ENCODE measurements around the gene EXOC4. TPM values are rescaled to one million over a fixed set of nuclear protein-coding genes. Genes with fewer than 3 reads are reported as not detected.

EXOC4 gene
- total and polyA plus RNA-seq, 7 donors: 16.4 to 76.7 (median 50.7) TPM

GRCh38 chr7:133958822-133959221 lies 705.9 kb downstream of the EXOC4 start:
- TF ChIP-seq POLR2A (IDR thresholded peaks at IDR 0.05) (no peak), POLR2AphosphoS5 (IDR thresholded peaks at IDR 0.05) (no peak), CTCF (IDR thresholded peaks at IDR 0.05) (no peak), EP300 (IDR thresholded peaks at IDR 0.05) (no peak)
- Histone ChIP-seq H3K4me1 (no peaks in the 10 kb centered on the region), H3K9me3 (no peaks in the 10 kb centered on the region), H3K27ac (no peak overlapping the region), H3K27me3 (no peaks in the 10 kb centered on the region), H3K4me3 (no peak overlapping the region), H3K36me3 (no peaks in the 10 kb centered on the region)
- DNase-seq: no peak
- intact Hi-C loops (cut with DNase I): no loop called here
- 94% methylated on average over 1 of the region's 1 CpG for WGBS, 2 donors

- no peak for DNase-seq
- no peaks in the 10 kb centered on the region for H3K9me3 ChIP-seq
- no peaks in the 10 kb centered on the region for H3K27me3 ChIP-seq
- H3K4me3 ChIP-seq: no peak overlapping the region
- intact Hi-C loops (cut with DNase I): no loop called here
- TF ChIP-seq POLR2A (IDR thresholded peaks at IDR 0.05) (no peak), CTCF (IDR thresholded peaks at IDR 0.05) (no peak), EP300 (IDR thresholded peaks at IDR 0.05) (no peak), POLR2AphosphoS5 (IDR thresholded peaks at IDR 0.05) (no peak)
- whole genome bisulfite sequencing, 2 donors: 87 to 90% methylated on average over 2 of the region's 2 CpGs
- H3K4me1 ChIP-seq: no peaks in the 10 kb centered on the region
- H3K36me3 ChIP-seq: no peaks in the 10 kb centered on the region
- H3K27ac ChIP-seq: no peak overlapping the region
Observed at GRCh38 chr7:133959505-133959904, 706.6 kb downstream of the EXOC4 start.

GRCh38 chr7:133961724-133962123 lies 708.8 kb downstream of the EXOC4 start:
- Histone ChIP-seq H3K4me1 (no peaks in the 10 kb centered on the region), H3K36me3 (no peaks in the 10 kb centered on the region), H3K9me3 (peaks cover 0 to 5% (median 0%) of the 10 kb centered on the region in 4 donors), H3K27me3 (no peaks in the 10 kb centered on the region), H3K4me3 (no peak overlapping the region), H3K27ac (no peak overlapping the region)
- intact Hi-C loops (cut with DNase I): no loop called here
- TF ChIP-seq POLR2A (IDR thresholded peaks at IDR 0.05) (no peak), EP300 (IDR thresholded peaks at IDR 0.05) (no peak), POLR2AphosphoS5 (IDR thresholded peaks at IDR 0.05) (no peak), CTCF (IDR thresholded peaks at IDR 0.05) (no peak)
- DNase-seq: no peak
- 80 to 87% methylated on average over 3 of the region's 3 CpGs for WGBS, 2 donors

- no peak overlapping the region for H3K4me3 ChIP-seq
- no peak overlapping the region for H3K27ac ChIP-seq
- H3K9me3 ChIP-seq: peaks cover 0 to 5% (median 0%) of the 10 kb centered on the region in 4 donors
- intact Hi-C loops (cut with DNase I): no loop called here
- no peaks in the 10 kb centered on the region for H3K36me3 ChIP-seq
- no peaks in the 10 kb centered on the region for H3K27me3 ChIP-seq
- H3K4me1 ChIP-seq: no peaks in the 10 kb centered on the region
- TF ChIP-seq POLR2AphosphoS5 (IDR thresholded peaks at IDR 0.05) (no peak), CTCF (IDR thresholded peaks at IDR 0.05) (no peak), EP300 (IDR thresholded peaks at IDR 0.05) (no peak), POLR2A (IDR thresholded peaks at IDR 0.05) (no peak)
- WGBS, 2 donors: 92 to 93% methylated on average over 4 of the region's 4 CpGs
- DNase-seq: no peak
Observed at GRCh38 chr7:133962646-133963045, 709.8 kb downstream of the EXOC4 start.

GRCh38 chr7:133963629-133964028 lies 710.8 kb downstream of the EXOC4 start:
- H3K4me1 ChIP-seq: no peaks in the 10 kb centered on the region
- TF ChIP-seq POLR2AphosphoS5 (IDR thresholded peaks at IDR 0.05) (no peak), CTCF (IDR thresholded peaks at IDR 0.05) (no peak), EP300 (IDR thresholded peaks at IDR 0.05) (no peak), POLR2A (IDR thresholded peaks at IDR 0.05) (no peak)
- H3K27ac ChIP-seq: no peak overlapping the region
- DNase-seq: no peak
- H3K9me3 ChIP-seq: peaks cover 0 to 5% (median 0%) of the 10 kb centered on the region in 4 donors
- no peaks in the 10 kb centered on the region for H3K36me3 ChIP-seq
- intact Hi-C loops (cut with DNase I): no loop called here
- WGBS, 2 donors: 85 to 86% methylated on average over 2 of the region's 2 CpGs
- no peak overlapping the region for H3K4me3 ChIP-seq
- H3K27me3 ChIP-seq: no peaks in the 10 kb centered on the region

Data from sigmoid colon (tissue), 7 donors.